ENCODE measurements around the gene CLTC. TPM values are rescaled to one million over a fixed set of nuclear protein-coding genes. Genes with fewer than 3 reads are reported as not detected.

The CLTC gene
- total and polyA plus RNA-seq, 2 donors from 2014 or later, result 213 to 259 TPM

DNA sequence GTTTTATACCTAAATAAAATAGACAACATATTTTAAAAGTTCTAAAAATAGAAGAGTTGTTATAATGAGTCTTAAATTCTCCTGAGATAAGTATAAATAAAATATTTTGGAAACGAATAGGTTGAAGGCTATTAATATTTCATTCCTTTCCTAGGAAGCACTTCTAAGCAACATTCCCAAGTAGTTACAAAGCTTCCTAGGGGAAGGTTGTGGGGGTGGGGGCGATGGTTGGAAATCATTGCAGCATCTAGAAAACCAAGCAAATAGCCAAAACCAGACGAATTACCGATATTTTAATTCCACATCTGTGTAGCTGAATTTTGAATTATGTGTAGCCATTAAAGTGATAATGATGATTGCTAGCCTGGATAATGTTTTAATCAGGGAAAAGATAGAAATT lies 60.6 kb downstream of the CLTC start:
- Histone ChIP-seq H3K4me3 (ENCODE audit: low read length in 3 of 3) (no peak overlapping the region), H3K9me3 (ENCODE audit: control insufficient read depth in 2 of 3, insufficient read depth in 1 of 3, low read length in 3 of 3) (no peaks in the 10 kb centered on the region), H3K9ac (ENCODE audit: low read length in 3 of 3) (no peak overlapping the region), H3K27me3 (ENCODE audit: control insufficient read depth, insufficient read depth, low read length) (no peaks in the 10 kb centered on the region), H3K4me1 (ENCODE audit: control insufficient read depth in 2 of 3, insufficient read depth in 2 of 3, low read depth in 1 of 3, low read length in 3 of 3) (no peaks in the 10 kb centered on the region), H3K27ac (ENCODE audit: low read depth in 2 of 2, low read length in 2 of 2) (no peak overlapping the region), H3K36me3 (ENCODE audit: control insufficient read depth in 2 of 3, insufficient read depth in 3 of 3, low read length in 3 of 3) (peaks cover 15 to 75% (median 51%) of the 10 kb centered on the region in 3 donors)
- intact Hi-C loops (cut with DNase I), result no loop called here
- no peak for FAIRE-seq
- no peak for DNase-seq
- TF ChIP-seq, protein P1, sequence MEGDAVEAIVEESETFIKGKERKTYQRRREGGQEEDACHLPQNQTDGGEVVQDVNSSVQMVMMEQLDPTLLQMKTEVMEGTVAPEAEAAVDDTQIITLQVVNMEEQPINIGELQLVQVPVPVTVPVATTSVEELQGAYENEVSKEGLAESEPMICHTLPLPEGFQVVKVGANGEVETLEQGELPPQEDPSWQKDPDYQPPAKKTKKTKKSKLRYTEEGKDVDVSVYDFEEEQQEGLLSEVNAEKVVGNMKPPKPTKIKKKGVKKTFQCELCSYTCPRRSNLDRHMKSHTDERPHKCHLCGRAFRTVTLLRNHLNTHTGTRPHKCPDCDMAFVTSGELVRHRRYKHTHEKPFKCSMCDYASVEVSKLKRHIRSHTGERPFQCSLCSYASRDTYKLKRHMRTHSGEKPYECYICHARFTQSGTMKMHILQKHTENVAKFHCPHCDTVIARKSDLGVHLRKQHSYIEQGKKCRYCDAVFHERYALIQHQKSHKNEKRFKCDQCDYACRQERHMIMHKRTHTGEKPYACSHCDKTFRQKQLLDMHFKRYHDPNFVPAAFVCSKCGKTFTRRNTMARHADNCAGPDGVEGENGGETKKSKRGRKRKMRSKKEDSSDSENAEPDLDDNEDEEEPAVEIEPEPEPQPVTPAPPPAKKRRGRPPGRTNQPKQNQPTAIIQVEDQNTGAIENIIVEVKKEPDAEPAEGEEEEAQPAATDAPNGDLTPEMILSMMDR (IDR thresholded peaks at IDR 0.05; ENCODE audit: borderline replicate concordance, extremely low read depth, insufficient read depth), result no peak

DNA sequence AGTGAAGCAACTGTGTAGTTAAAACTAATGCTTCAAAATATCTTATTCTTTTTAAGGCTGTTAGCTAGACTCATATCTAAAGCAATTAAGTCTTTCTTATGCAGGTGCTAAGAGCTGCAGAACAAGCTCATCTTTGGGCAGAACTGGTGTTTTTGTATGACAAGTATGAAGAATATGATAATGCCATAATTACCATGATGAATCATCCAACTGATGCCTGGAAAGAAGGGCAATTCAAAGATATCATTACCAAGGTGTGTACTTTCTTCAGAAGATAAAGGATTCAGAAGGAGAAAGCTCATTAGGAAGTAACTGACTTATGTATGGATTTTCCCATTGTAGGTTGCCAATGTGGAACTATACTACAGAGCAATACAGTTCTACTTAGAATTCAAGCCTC lies 63.6 kb downstream of the CLTC start:
- Histone ChIP-seq H3K4me3 (ENCODE audit: low read length in 3 of 3) (no peak overlapping the region), H3K27ac (ENCODE audit: low read depth in 2 of 2, low read length in 2 of 2) (no peak overlapping the region), H3K9ac (ENCODE audit: low read length in 3 of 3) (no peak overlapping the region), H3K36me3 (ENCODE audit: control insufficient read depth in 2 of 3, insufficient read depth in 3 of 3, low read length in 3 of 3) (peaks cover 12 to 75% (median 43%) of the 10 kb centered on the region in 3 donors), H3K9me3 (ENCODE audit: control insufficient read depth in 2 of 3, insufficient read depth in 1 of 3, low read length in 3 of 3) (no peaks in the 10 kb centered on the region), H3K27me3 (ENCODE audit: control insufficient read depth, insufficient read depth, low read length) (no peaks in the 10 kb centered on the region), H3K4me1 (ENCODE audit: control insufficient read depth in 2 of 3, insufficient read depth in 2 of 3, low read depth in 1 of 3, low read length in 3 of 3) (no peaks in the 10 kb centered on the region)
- FAIRE-seq (no peak), DNase-seq (no peak)
- intact Hi-C loops (cut with DNase I), result no loop called here
- TF ChIP-seq, protein P1 (IDR thresholded peaks at IDR 0.05; ENCODE audit: borderline replicate concordance, extremely low read depth, insufficient read depth), result no peak

DNA sequence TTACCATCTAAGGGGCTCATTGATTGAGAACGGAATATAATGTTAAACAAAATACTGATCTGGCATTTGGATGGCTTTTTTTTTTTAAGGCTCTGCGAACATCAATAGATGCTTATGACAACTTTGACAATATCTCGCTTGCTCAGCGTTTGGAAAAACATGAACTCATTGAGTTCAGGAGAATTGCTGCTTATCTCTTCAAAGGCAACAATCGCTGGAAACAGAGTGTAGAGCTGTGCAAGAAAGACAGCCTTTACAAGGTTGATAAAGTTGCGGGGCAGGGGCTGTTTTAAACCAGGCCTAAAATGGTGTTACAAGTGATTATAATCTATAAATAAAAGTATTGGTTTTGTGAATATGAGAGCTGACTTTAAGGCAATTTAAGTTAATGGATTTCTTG lies 65.3 kb downstream of the CLTC start:
- DNase-seq (no peak), FAIRE-seq (no peak)
- Histone ChIP-seq H3K4me1 (ENCODE audit: control insufficient read depth in 2 of 3, insufficient read depth in 2 of 3, low read depth in 1 of 3, low read length in 3 of 3) (no peaks in the 10 kb centered on the region), H3K4me3 (ENCODE audit: low read length in 3 of 3) (no peak overlapping the region), H3K27me3 (ENCODE audit: control insufficient read depth, insufficient read depth, low read length) (no peaks in the 10 kb centered on the region), H3K36me3 (ENCODE audit: control insufficient read depth in 2 of 3, insufficient read depth in 3 of 3, low read length in 3 of 3) (peaks cover 12 to 69% (median 38%) of the 10 kb centered on the region in 3 donors), H3K9me3 (ENCODE audit: control insufficient read depth in 2 of 3, insufficient read depth in 1 of 3, low read length in 3 of 3) (no peaks in the 10 kb centered on the region), H3K27ac (ENCODE audit: low read depth in 2 of 2, low read length in 2 of 2) (no peak overlapping the region), H3K9ac (ENCODE audit: low read length in 3 of 3) (no peak overlapping the region)
- TF ChIP-seq, protein P1 (IDR thresholded peaks at IDR 0.05; ENCODE audit: borderline replicate concordance, extremely low read depth, insufficient read depth), result no peak
- intact Hi-C loops (cut with DNase I), result no loop called here

GRCh38 chr17:59688008-59688407 lies 68.3 kb downstream of the CLTC start:
- Histone ChIP-seq H3K9ac (ENCODE audit: low read length in 3 of 3) (no peak overlapping the region), H3K4me3 (ENCODE audit: low read length in 3 of 3) (no peak overlapping the region), H3K9me3 (ENCODE audit: control insufficient read depth in 2 of 3, insufficient read depth in 1 of 3, low read length in 3 of 3) (no peaks in the 10 kb centered on the region), H3K27ac (ENCODE audit: low read depth in 2 of 2, low read length in 2 of 2) (no peak overlapping the region), H3K27me3 (ENCODE audit: control insufficient read depth, insufficient read depth, low read length) (no peaks in the 10 kb centered on the region), H3K4me1 (ENCODE audit: control insufficient read depth in 2 of 3, insufficient read depth in 2 of 3, low read depth in 1 of 3, low read length in 3 of 3) (no peaks in the 10 kb centered on the region), H3K36me3 (ENCODE audit: control insufficient read depth in 2 of 3, insufficient read depth in 3 of 3, low read length in 3 of 3) (peaks cover 18 to 66% (median 37%) of the 10 kb centered on the region in 3 donors)
- no peak for DNase-seq
- no peak for FAIRE-seq
- TF ChIP-seq, protein P1 (IDR thresholded peaks at IDR 0.05; ENCODE audit: borderline replicate concordance, extremely low read depth, insufficient read depth), result no peak
- intact Hi-C loops (cut with DNase I), result no loop called here
